GM19372 (cell line): ENCODE data around the gene FBXL14.
A peak's percentile ranks its signal among the peaks of the same experiment; 100 is the strongest.

ENCODE experiments used
- ATAC-seq: cut with Tn5 transposase; IDR thresholded peaks from one replicate; pipeline ENCODE4 v1.9.1; 2021; ENCODE audit warnings: mild to moderate bottlenecking, low read depth, moderate library complexity; ENCODE audit not compliant: unreplicated experiment

Gene FBXL14

DNA sequence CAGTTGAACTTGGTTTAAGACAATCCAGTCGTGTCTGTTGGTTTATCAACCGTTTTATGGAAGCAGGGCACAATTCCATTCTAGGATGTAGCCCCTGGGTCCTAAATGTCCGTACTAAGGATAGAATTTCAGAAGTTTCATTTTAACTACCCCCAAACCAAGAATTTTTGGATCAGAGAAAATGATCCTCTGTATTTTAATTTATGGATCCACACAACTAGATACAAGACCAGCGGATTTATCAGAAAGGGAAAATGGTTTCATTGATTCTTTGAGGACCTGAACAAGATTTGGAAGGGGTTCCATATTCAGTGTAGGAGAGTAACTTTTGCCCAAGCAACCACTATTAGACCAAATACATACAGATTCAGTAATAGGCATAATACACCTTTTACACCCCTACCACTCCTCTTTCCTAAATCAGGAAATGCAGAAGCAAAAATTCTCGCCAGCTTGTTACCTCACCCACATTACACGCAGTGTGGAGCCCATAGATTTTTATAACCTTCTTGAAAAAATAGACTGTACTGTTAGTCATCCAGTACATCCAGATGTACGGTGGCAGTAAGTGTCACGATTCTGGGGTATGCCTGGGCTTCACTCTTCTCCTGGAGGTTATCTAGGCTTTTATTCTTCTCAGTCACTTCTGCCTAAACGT is 1.4 kb upstream of the FBXL14 start:
- no peak for ATAC-seq

DNA sequence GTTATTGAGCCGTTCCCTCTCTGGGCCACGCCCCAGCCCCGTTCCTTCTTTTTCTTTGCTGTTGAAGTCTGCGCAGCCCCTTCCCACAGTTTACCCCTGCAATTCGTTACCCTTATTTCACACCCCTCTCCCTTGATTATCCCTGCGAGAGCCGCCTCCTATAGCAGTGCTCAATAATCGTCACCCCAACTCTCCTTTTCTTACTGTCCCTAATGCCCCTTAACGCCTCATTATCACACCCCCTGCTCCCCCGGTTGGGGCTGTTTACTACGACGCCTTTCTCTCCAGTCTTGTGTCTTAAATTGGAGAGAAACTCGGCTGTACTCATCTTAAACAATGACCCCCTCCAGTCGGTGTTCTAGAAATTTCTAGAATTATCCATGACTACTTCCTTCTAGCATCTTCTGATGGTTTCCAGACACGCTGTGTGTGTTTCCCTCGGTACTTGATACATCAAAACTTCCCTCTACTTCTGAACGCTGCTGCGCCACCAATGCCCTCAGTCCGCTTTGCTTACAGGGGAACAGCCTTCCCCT is 713 bp upstream of the FBXL14 start:
- peak; percentile 3 for ATAC-seq

DNA sequence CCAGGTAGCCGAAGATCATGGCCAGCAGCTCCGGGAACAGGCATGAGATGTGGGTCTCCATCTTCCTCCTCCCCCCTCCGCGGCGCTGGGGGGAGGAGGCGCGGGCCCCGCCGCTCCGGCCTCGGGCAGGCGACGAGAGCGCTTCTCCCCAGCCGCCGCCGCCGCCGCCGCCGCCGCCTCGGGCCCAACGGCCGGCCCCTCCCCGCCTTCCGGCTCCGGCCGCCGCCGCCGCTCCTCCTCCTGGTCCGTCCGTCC is 448 bp downstream of the FBXL14 start:
- no peak for ATAC-seq

DNA sequence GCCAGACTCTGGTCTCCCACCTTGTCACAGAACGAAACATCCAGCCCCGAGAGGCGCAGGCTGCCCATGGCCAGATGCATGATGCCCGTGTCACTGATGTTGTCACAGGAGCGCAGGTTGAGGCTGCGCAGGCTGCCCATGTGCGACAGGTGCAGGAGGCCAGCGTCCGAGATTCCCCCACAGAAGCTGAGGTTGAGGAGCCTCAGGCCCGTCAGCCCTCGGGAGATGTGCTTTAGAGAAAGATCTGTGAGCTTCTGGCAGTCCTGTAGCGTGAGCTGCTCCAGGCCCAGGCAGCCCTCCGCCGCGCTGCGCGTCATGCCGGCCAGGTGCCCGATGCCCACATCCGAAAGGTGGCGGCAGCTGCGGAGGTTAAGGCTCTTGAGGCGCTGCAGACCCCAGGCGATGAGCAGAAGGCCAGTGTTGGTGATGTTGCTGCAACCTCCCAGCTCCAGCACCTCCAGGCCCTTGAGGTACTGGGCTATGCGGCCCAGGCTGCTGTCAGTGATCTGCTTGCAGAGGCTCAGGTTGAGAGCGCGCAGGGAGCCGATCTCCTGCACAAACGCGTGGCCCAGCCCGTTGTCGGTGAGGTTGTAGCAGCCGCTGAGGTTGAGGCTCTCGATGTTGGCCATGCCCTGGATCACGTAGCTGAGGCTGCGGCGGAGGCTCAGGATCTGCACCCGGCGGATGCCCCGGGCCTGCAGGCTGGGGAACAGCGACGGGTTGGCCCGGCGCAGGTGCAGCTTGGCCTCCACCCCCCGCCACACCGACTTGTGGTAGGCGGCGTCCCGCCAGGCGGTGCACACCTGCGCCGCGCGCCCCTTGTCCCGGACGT is 991 bp downstream of the FBXL14 start:
- ATAC-seq = peak; percentile 28

DNA sequence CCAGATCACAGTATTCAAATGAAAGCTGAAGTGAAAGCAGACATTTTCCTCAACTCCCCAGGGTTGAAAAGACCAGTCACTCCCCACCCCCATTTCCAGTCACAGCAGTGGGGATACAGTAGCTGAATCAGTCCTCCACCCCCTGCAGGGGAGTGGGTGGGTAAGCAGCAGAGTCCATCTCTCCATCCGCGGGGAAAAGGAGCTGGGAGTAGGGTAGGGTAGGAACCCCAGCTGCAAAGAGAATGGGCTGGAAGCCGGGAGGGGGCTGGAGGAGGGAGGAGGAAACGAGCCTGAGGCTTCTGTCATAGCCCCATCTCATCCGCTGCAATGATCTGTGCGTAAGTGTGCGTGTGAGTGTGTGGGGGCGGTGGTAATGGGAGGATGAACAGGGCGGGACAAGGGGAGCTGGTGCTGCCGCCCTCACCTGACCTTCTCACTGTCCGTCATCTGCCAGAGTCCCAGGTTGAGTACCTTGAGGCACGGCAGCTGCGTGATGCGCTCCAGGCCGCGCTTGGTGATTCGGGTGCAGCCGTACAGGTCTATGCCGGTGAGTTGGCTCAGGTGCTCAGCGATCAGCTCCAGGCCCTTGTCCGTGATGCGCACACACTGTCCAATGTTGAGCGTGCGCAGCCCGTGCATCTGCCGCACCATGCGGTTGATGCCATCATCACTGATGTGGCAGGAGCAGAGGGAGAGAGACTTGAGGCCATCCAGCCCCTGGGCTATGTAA is 1.8 kb downstream of the FBXL14 start:
- ATAC-seq = no peak

DNA sequence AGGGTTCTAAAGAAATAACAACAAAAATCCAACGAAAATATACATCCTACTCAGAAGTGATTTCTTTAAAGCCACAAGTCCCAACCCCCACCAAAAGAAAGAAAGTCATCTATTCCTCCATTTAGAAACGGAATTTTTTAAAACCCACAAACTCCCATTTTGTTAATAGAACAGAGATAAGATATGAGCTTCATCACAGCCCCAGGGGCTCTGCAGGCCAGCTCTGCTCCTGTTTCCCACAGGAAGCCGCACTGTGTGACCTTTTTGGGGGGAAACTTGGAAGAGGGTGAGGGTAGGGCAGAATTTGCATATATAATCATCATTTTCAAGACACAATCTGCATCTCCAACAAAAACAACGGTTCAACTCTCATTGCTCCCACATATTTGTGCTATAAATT is 2.8 kb downstream of the FBXL14 start:
- no peak for ATAC-seq

DNA sequence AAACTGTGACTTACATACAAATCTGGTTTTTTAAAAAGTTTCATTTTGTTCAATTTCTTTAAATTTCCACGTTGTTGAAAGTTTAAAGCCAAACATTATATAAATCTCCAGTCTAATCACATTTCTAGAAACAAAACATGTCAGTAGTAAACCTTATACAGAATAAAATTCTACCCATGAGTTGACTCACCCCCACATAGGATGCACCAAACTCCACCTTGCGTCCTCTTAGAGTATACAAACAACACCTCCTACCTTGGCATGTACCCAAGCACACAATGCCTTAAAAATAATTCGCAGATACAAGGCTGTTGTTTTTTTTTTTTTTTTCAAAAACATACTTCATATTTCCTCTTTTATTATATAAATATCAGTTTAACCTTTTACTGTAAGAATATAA is 3.3 kb downstream of the FBXL14 start:
- no peak for ATAC-seq

DNA sequence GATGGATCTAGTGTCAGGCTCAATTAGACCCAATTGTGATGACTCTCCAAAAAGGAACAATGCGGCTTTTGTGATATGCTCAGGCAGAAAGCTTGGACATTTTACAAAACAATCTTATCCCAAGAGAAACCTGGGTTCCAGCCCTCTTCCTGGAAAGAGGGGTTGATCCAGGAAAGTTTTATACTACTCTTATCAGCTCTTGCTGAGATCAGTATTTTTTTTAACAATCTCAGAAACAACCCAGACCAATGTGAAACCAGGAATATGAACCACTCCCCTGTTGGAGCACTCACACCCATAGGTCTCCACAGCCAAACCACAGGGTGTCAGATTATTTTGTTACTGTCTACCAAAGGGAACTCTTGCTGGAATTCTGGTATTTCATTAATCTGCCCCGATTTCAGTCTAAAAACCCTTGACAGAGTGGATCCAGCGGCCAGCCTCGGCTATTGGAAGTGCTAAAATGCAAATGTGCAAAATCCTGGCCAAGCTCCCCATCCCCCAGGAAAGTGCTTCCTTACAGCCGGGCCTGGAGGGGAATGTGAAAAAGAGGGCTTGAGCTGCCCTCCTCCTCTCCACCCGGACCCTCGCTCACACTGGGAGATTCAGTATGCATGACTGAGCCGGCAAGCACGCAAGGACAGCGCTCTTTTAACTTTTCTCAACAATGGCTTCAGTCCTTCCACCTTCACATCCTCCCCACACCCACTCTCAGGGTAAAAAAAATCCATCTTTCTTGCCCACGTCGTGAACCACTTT is 4.0 kb downstream of the FBXL14 start:
- no peak for ATAC-seq

DNA sequence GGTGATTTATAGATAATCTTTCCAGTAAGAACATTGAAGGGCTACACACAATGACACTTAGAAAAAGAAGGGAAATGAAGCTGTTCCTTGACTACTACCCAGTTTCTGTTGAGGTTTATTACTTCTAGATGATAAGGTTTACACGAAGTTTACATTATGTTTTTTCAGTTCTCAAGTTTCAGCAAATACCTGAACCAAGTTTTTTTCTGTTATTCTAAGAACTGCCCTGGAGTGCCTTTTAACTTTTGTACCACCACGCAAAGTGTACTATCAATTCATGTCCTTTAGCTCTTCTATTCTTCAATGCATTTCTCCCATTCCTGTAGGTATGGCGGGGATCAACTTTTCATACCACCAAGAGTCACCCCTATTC is 5.8 kb downstream of the FBXL14 start:
- no peak for ATAC-seq

DNA sequence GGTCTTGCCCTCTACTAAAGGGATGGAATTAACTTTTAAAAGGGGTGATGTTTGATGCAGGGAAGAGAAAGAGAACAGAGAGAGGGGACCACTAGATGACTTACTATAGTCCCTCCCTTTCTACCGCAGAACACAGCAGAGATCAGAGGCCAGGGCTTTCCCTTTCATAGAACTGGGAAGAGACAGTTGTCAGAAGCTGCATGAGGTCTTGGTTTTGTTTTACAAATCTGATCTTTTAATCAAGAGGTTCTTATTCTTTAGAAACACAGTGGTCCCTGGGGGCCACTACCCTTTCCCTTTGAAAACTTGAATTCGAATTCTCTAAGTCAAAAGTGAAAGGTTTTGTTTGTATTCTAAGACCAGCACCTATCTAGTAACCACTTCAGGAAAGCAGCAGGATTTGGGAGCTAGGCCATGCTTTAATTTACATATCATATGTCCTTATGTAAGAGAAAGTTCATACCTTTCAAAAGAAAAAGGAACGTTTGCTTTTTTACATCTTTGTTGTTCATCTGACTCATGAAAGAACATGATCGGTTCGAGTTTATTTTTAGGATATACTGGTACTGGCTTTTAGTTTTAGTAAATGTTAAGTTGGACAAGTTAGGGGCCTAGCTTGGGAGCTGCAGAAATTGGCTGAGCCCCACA is 6.3 kb downstream of the FBXL14 start:
- no peak for ATAC-seq

DNA sequence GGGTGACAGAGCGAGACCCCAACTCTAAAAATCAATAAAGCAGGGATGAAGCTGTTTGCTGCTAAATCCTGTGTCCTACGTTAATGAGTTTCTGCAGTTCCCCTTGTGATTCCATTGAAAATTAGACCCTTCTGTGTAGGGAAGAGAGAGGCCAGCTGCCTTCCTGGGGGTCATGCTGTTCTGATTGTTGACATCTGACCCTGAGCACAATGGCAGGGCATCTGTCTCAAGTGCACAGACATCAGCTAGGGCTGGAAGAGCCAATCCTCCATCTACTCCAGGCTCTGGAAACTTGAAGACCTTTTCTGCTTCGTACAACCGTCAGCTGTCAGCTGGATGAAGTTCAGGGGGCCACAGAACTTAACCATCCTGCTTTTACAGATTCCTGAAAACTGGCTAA is 10.1 kb downstream of the FBXL14 start:
- no peak for ATAC-seq

DNA sequence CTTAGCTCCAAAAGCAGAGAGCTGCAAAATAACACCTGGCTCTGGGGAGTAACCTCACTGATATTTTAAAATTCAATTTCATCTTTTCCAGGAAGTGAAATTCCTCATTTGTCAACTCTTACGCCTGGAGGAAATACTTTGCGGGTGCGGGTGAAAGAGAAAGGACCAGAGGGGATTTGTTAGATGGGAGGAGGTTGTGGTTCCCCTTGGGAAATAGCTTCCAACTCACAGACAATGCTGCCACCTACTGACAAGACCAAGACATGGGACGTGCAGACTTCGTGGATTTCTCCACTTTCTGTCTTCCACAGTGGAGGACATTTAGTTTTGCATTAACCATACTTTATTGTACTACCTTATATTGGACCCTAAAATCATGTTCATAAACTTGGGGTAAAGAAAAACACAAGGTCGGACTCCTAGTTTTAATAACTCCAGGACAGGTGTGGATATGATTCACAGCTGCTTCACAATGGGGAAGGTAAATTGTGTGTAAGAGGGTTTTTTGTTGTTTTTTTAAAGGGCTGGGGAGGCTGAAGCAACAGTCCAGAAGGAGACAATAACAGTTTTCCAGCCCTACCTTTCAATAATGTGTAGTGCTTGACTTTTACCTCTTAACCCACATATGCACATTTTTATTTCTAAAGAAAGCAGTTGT is 10.8 kb downstream of the FBXL14 start:
- no peak for ATAC-seq

DNA sequence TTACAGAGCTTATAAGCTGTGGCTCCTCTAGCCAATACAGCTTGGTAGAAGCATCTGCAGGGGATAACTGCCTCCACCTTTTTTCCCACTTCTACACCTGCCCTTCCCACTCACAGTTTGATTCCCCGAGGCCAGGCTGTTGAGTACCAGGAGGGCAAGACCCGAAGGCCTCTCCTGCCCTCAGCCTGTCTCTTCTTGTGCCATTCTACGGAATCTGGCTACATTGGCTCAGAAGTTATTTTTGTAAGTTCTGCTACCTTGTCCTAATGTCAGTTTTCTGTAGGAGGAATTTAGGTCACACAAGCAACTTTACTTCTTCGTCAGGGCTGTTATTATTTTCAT is 11.7 kb downstream of the FBXL14 start:
- ATAC-seq = no peak

DNA sequence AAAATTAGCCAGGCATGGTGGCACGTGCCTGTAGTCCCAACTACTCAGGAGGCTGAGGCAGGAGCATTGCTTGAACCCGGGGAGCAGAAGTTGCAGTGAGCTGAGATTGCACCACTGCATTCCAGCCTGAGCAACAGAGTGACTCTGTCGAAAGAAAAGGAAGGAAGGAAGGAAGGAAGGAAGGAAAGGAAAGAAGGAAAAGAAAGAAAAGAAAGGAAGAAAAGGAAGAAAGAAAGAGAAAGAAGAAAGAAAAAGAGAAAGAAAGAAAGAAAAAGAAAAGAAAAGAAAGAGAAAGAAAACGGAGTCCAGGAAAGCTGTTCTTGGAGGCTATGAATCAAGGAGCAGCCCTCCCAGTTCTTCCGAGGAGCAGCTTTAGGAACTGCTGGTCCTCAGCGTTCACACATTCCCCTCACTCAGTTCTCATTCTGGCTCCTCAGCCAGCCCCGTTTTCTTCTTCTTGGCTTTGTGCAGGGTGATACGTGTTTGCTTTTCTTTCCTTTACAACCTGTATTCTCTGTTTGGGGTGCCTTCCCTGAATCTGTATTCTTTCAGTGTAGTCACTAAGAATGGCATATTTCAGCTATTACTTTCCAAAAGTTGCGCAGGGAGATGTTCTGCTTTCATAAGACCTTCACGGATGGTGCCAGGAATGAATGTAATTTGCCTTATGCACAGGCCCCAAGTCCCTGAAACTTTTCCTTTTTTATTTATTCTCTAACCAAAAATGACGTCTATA is 12.2 kb downstream of the FBXL14 start:
- no peak for ATAC-seq

DNA sequence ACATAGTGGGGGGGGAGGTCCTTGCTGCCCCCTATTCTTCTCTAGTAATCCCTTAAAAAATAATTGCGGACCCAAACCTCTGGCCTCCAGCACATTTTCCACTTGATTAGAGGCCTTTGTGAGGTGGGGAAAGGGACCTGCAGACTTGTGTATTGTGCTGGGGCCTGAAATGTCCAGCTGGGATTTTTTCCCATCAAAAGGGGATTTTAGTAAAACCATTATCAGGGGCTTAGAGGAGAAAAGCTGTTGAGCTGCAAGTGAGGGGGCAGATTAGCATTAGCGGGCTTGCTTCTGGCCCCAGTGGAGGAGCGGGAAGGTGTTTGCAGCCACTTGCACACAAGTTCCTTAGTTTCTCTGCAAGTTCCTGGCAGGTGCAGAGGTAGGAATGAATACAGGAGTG is 13.9 kb downstream of the FBXL14 start:
- ATAC-seq = no peak

DNA sequence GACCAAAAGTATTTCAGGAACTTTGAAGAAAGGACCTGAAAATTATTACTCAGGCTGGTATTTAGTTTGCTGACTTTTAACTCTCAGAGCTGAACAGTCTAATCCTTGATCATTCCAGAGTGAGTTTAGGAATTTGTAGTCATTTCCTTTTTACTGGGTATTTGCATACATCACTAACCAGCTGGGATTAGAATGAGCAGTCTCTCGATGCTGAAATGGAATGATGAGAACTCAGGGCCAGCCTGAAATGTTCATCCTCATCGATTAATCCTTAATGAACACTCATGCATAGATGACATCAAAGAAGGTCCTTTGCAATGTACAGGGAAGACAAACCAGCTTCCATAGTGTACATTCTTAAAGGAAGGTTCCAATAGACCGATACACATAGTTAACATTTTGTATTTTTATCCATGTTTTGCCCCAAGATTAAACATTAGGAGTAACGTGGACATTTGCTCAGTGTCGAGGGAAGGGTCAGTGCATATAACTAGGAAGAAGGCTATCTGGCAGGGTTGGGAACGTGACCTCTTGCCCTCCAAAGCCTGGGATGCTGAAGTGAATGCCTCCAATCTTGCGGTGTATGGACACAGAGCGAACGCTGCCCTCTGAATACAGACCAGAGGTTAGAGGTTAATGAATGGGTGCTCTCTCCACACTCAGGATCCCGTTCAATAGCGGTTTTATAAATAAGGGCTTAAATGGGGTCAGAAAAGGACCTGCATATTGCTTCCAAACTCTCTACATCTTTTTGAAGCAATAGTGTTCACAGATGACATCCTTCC is 14.5 kb downstream of the FBXL14 start:
- no peak for ATAC-seq

DNA sequence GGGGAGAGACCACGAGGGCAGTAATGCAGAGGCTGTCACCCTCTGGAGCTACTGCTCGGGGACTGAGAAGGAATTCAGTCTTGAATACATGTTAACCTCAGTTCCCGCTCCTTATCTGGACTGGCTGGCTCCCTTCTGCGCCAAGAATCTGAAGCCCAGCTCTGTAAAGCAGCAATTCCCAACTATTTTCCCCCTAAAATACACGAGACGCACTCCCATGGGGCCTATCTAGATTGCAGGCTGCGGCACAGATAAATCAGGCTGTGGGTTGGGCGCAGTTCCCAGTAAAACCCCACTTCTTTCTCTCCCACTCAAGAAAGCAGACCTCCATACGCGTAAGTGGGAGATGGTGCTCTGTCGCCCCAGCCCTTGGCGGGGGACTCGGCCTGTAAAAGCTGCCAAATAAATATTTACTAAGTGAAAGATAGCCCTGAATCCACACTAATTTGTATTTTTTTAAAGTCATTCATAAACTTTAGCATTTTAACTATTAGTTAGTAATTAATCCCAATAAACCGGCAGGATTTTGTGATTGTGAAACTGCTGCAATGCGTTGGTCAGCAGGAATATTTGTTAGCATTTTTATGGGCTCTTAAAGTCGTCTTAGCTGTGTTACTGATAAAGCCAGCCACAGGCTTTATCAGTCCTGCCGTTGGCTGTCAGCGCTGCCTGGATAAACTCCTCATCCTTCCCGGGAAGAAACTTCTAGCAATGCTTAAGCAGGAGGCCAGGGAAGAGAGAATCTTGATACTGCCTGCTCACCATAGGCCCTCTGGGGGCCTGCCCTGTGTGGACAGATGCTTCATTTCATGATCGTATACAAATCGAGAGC is 17.8 kb downstream of the FBXL14 start:
- ATAC-seq = no peak
